Measurements from ENCODE around the gene PTPRN2.

- TF ChIP-seq CTCF (IDR thresholded peaks at IDR 0.05; ENCODE audit: low read depth, low read length) (no peak), POLR2A (IDR thresholded peaks at IDR 0.05; ENCODE audit: extremely low read depth, insufficient read length) (no peak), MYC (IDR thresholded peaks at IDR 0.05; ENCODE audit: low read depth, low read length) (no peak)
Measured at GRCh38 chr7:158160199-158160598, 427.4 kb downstream of the PTPRN2 start.
